MM.1S (cell line): ENCODE measurements around the gene SPINT1.
A peak's percentile ranks its signal among the peaks of the same experiment; 100 is the strongest.

Experiments
- DNase-seq: peaks from one replicate; pipeline ENCODE4 v3.0.0-alpha.2; 2015
- H2AFZ ChIP-seq: fragments of 300-600 bp; sonication (generic); 2 replicates; pipeline ENCODE4 v1.6.0; 2016; ENCODE audit warnings: antibody characterized with exemption, low read length
- H3F3A ChIP-seq: fragments of 300-600 bp; sonication (generic); 2 replicates; pipeline ENCODE4 v1.6.1; 2016; ENCODE audit warnings: mild to moderate bottlenecking, antibody characterized with exemption, low read length, moderate library complexity, mixed read lengths; ENCODE audit not compliant: insufficient read depth
- H3K27ac ChIP-seq: fragments of 300-600 bp; sonication (generic); 2 replicates; pipeline ENCODE4 v1.5.1; 2016; ENCODE audit warnings: mild to moderate bottlenecking, low read length
- H3K27me3 ChIP-seq: fragments of 300-600 bp; sonication (generic); replicated peaks from 2 replicates; pipeline ENCODE4 v1.6.0; 2016; ENCODE audit warnings: low read length; ENCODE audit not compliant: insufficient read depth
- H3K36me3 ChIP-seq: fragments of 300-600 bp; sonication (generic); replicated peaks from 2 replicates; pipeline ENCODE4 v1.6.1; 2016; ENCODE audit warnings: mild to moderate bottlenecking, low read length, mixed read lengths; ENCODE audit not compliant: insufficient read depth
- H3K4me1 ChIP-seq: fragments of 300-600 bp; sonication (generic); 2 replicates; pipeline ENCODE4 v1.6.1; 2016; ENCODE audit warnings: low read length, mixed read lengths
- H3K4me2 ChIP-seq: fragments of 300-600 bp; sonication (generic); 2 replicates; pipeline ENCODE4 v1.6.0; 2016; ENCODE audit warnings: low read depth, low read length
- H3K4me3 ChIP-seq: fragments of 300-600 bp; sonication (generic); 2 replicates; pipeline ENCODE4 v1.5.1; 2016; ENCODE audit warnings: low read length, mixed read lengths
- H3K79me2 ChIP-seq: fragments of 300-600 bp; sonication (generic); 2 replicates; pipeline ENCODE4 v1.6.1; 2016; ENCODE audit warnings: mixed run types, low read length, mixed read lengths
- H3K9ac ChIP-seq: fragments of 300-600 bp; sonication (generic); 2 replicates; pipeline ENCODE4 v1.6.1; 2016; ENCODE audit warnings: low read length, mixed read lengths
- H3K9me2 ChIP-seq: fragments of 300-600 bp; sonication (generic); replicated peaks from 2 replicates; pipeline ENCODE4 v1.6.1; 2016; ENCODE audit warnings: mild to moderate bottlenecking, low read length, mixed read lengths; ENCODE audit not compliant: insufficient read depth
- H3K9me3 ChIP-seq: fragments of 300-600 bp; sonication (generic); replicated peaks from 2 replicates; pipeline ENCODE4 v1.6.1; 2016; ENCODE audit warnings: mild to moderate bottlenecking, low read length, mixed read lengths; ENCODE audit not compliant: insufficient read depth
- H4K20me1 ChIP-seq: fragments of 300-600 bp; sonication (generic); 2 replicates; pipeline ENCODE4 v1.6.1; 2016; ENCODE audit warnings: mild to moderate bottlenecking, low read length, moderate library complexity, mixed read lengths; ENCODE audit not compliant: insufficient read depth
- EZH2 ChIP-seq: fragments of 300-600 bp; sonication (generic); optimal IDR thresholded peaks from 2 replicates; pipeline ENCODE3; 2017; ENCODE audit warnings: low read depth, mild to moderate bottlenecking, antibody characterized with exemption, low read length, mixed read lengths
- EZH2phosphoT487 ChIP-seq: fragments of 300-600 bp; sonication (generic); IDR thresholded peaks from 2 replicates; pipeline ENCODE4 v1.6.1; 2018; ENCODE audit warnings: antibody characterized with exemption, low read length
- TF ChIP-seq, protein P1 (sequence below): fragments of 300-600 bp; sonication (generic); IDR thresholded peaks from 2 replicates; pipeline ENCODE4 v1.5.1; 2016; ENCODE audit warnings: antibody characterized with exemption, low read length, mixed read lengths

SPINT1 gene

DNA sequence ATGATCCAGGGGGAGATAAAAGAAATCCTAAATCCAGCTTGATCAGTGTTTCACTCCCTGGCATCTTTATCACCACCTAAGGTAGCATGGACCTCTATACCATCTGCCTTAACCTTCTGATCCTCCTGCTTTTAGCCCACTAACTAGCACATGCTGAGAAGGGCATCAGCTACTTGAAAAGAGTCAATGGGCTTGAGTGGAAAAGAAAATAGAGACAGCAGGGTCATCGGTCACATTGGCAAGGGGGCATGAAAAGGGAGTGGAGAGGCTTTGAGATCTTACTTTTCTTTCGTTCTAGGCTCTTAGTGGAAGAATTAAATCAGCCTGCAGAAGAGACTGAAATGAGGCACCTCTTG lies 37.2 kb upstream of the SPINT1 start:
- no peaks in the 10 kb centered on the region for H3K9me3 ChIP-seq
- H3K9ac ChIP-seq = peak overlapping the region; percentile 86; the same call in 1 of the 2 replicates
- H3K4me1 ChIP-seq = 0 out of 2 replicates have a peak, but pooled peaks cover 6% of the 10 kb centered on the region
- peak overlapping the region; percentile 92 for H3K4me2 ChIP-seq
- no peaks in the 10 kb centered on the region for H3K27me3 ChIP-seq
- H3K9me2 ChIP-seq = no peaks in the 10 kb centered on the region
- peak overlapping the region; percentile 100 for H2AFZ ChIP-seq
- H3K79me2 ChIP-seq = peaks cover 26% of the 10 kb centered on the region
- H3F3A ChIP-seq = peaks cover 4% of the 10 kb centered on the region; the same call in 1 of the 2 replicates
- H3K4me3 ChIP-seq = peak overlapping the region; percentile 95
- no peak for DNase-seq
- TF ChIP-seq EZH2 (no peak), EZH2phosphoT487 (no peak)
- TF ChIP-seq, protein P1, sequence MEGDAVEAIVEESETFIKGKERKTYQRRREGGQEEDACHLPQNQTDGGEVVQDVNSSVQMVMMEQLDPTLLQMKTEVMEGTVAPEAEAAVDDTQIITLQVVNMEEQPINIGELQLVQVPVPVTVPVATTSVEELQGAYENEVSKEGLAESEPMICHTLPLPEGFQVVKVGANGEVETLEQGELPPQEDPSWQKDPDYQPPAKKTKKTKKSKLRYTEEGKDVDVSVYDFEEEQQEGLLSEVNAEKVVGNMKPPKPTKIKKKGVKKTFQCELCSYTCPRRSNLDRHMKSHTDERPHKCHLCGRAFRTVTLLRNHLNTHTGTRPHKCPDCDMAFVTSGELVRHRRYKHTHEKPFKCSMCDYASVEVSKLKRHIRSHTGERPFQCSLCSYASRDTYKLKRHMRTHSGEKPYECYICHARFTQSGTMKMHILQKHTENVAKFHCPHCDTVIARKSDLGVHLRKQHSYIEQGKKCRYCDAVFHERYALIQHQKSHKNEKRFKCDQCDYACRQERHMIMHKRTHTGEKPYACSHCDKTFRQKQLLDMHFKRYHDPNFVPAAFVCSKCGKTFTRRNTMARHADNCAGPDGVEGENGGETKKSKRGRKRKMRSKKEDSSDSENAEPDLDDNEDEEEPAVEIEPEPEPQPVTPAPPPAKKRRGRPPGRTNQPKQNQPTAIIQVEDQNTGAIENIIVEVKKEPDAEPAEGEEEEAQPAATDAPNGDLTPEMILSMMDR = no peak
- H3K27ac ChIP-seq = peak overlapping the region; percentile 60; the same call in 1 of the 2 replicates
- H3K36me3 ChIP-seq = no peaks in the 10 kb centered on the region
- H4K20me1 ChIP-seq = no peaks in the 10 kb centered on the region

DNA sequence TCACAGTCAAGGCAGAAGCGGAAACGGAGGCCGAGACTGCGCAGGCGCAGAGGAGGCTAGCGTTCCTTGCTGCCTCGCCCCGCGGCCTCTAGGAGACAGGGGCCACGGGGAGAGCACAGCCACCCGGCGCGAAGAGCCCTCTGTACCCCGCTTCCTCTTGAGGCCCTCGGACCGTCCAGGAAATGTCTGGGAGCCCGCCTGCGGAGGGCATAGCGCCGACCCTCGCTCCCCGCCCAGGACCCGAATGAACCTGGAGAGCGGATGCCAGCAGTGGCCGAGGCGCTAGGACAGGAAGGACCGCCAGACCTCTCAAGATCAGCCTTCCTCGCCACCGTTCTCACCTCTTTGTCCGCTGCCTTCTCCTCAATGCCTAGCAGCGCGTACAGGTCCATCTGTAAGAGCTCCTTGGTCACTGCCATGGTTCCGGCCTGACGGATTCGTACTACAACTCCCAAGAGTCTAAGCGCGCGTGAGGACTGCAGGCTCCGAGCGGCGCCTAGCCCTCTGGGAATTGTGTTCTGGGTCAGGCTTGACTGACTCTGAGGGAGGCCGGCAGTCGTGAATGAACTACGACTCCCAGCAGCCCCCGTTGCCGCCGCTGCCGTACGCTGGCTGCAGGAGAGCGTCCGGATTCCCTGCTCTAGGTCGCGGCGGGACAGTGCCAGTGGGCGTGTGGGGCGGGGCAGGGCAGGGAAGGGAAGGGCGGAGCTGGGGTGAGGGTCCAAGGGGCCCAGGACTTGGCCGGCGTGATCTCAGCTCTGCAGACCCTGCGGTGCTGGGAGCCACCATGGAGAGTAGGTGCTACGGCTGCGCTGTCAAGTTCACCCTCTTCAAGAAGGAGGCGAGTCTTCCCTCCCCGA lies 36.6 kb upstream of the SPINT1 start, which contains the start of the genes DNAJC17 and ZFYVE19:
Gene DNAJC17, minus strand, starts transcription at position 446 of the 860 bp plus-strand sequence. Its CDS starts 27 bp downstream, at position 419.
Gene ZFYVE19, plus strand, starts transcription at position 62 of the 860 bp plus-strand sequence. Its CDS starts 501 bp downstream, at position 563.
- Histone ChIP-seq H3K9ac (peak within 1 kb of the TSS; percentile 86), H3F3A (peaks cover 4% of the 10 kb centered on the region; the same call in 1 of the 2 replicates), H3K79me2 (peaks cover 26% of the 10 kb centered on the region), H3K4me1 (0 out of 2 replicates have a peak, but pooled peaks cover 6% of the 10 kb centered on the region), H3K36me3 (no peaks in the 10 kb centered on the region), H3K27ac (peak within 1 kb of the TSS; percentile 60; the same call in 1 of the 2 replicates), H3K27me3 (no peaks in the 10 kb centered on the region), H3K4me3 (peak within 1 kb of the TSS; percentile 95), H3K9me3 (no peaks in the 10 kb centered on the region), H3K9me2 (no peaks in the 10 kb centered on the region), H3K4me2 (peak within 1 kb of the TSS; percentile 92), H2AFZ (peak within 1 kb of the TSS; percentile 100), H4K20me1 (no peaks in the 10 kb centered on the region)
- DNase-seq = peak; percentile 98
- TF ChIP-seq EZH2phosphoT487 (no peak), EZH2 (no peak)
- TF ChIP-seq, protein P1 = peak; percentile 12; the same call in 1 of the 2 replicates

DNA sequence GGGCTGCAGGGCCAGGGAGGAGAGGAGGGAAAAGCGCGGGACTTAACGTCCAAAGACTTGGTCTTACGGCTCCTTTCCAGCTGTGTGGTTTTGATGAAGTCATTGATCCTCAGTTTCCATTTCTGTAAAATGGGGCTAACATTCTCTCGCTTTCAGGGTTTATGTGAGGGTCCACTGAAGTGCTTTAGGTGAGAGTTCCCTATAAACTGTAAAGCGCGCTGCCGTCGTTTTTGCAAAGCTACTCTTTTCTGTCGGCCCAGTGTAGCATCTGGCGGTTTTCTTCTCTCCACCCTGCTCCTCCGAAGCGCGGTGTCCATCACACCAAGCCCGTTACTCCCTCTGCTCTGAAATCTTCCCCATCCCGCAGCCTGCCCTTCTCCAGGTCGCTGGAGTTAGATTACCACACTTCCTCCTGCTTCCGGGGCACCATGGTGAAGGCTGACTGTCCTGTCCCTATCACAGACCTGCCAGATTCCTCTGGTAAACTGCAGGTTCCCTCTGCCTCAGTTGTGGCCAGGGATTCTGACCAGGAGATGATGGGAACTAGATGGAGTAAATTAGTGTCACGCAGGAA lies 35.9 kb upstream of the SPINT1 start:
- TF ChIP-seq EZH2phosphoT487 (no peak), EZH2 (no peak)
- TF ChIP-seq, protein P1 = no peak

More for the DNA sequence above, 35.9 kb upstream of the SPINT1 start:
- peaks cover 26% of the 10 kb centered on the region for H3K79me2 ChIP-seq
- no peaks in the 10 kb centered on the region for H4K20me1 ChIP-seq
- H3K9me2 ChIP-seq = no peaks in the 10 kb centered on the region
- no peaks in the 10 kb centered on the region for H3K36me3 ChIP-seq
- H3K4me1 ChIP-seq = 0 out of 2 replicates have a peak, but pooled peaks cover 6% of the 10 kb centered on the region
- H3K4me3 ChIP-seq = peak overlapping the region; percentile 95
- H2AFZ ChIP-seq = peak overlapping the region; percentile 62
- no peak for DNase-seq
- H3F3A ChIP-seq = peaks cover 4% of the 10 kb centered on the region; the same call in 1 of the 2 replicates
- no peak overlapping the region for H3K27ac ChIP-seq
- H3K4me2 ChIP-seq = peak overlapping the region; percentile 84
- H3K9ac ChIP-seq = peak overlapping the region; percentile 42; the same call in 1 of the 2 replicates
- H3K9me3 ChIP-seq = no peaks in the 10 kb centered on the region
- no peaks in the 10 kb centered on the region for H3K27me3 ChIP-seq
